HepG2 (cell line): ENCODE data around the gene ANTKMT. TPM values are rescaled to one million over a fixed set of nuclear protein-coding genes. Genes with fewer than 3 reads are reported as not detected.

ENCODE experiments used
- HOXD1 ChIP-seq: sonication (generic); formaldehyde crosslinking; IDR thresholded peaks from 2 replicates; pipeline ENCODE4 v1.5.0; 2020; ENCODE audit warnings: missing genetic modification reagents
- MEIS2 ChIP-seq: sonication (generic); formaldehyde crosslinking; IDR thresholded peaks from 2 replicates; pipeline ENCODE4 v1.9.0; 2021; ENCODE audit warnings: mild to moderate bottlenecking, missing genetic modification reagents
- polyA plus RNA-seq, 8 experiments: library from polyadenylated mRNA; depleted of rRNA in 3 of 8; stranded (reverse) in 7 of 8; unstranded in 1 of 8; fragments of >200 nt; fragmentation: Illumina TruSeq in 4 of 8; extraction: Trizol in 4 of 8; gene quantifications; 2 replicates each; pipeline versions ENCODE4 v1.2.1 to v1.2.3, GENCODE V29; 2011 to 2016; ENCODE audit warnings: low read depth in 4 of 8, missing spikeins in 1 of 8, mixed read lengths in 1 of 8; ENCODE audit not compliant: insufficient read depth in 1 of 8
- total RNA-seq, 5 experiments: library from RNA; depleted of rRNA; stranded (reverse); fragments of >200 nt; fragmentation: Illumina TruSeq; extraction: Trizol; gene quantifications; 2 replicates each; pipeline ENCODE4 v1.2.3, GENCODE V29; 2016; ENCODE audit warnings: low read depth in 1 of 5
- TF ChIP-seq, protein P1 (sequence below): sonication (generic); formaldehyde crosslinking; IDR thresholded peaks from 2 replicates; pipeline ENCODE4 v1.8.1; 2023; ENCODE audit warnings: mild to moderate bottlenecking, inconsistent platforms, moderate library complexity, missing genetic modification reagents, borderline replicate concordance
- TF ChIP-seq, protein P2 (sequence below): sonication (generic); formaldehyde crosslinking; IDR thresholded peaks from 2 replicates; pipeline ENCODE4 v1.4.0; 2020; ENCODE audit warnings: missing genetic modification reagents
- TF ChIP-seq, protein P3 (sequence below): sonication (generic); formaldehyde crosslinking; IDR thresholded peaks from 2 replicates; pipeline ENCODE4 v1.5.0; 2020; ENCODE audit warnings: mild to moderate bottlenecking, missing genetic modification reagents, borderline replicate concordance
- TF ChIP-seq, protein P4 (sequence below): sonication (generic); formaldehyde crosslinking; IDR thresholded peaks from 2 replicates; pipeline ENCODE4 v1.5.0; 2020; ENCODE audit warnings: mild to moderate bottlenecking, missing genetic modification reagents, borderline replicate concordance
- TF ChIP-seq, protein P5 (sequence below): sonication (generic); formaldehyde crosslinking; IDR thresholded peaks from 2 replicates; pipeline ENCODE4 v1.4.0; 2020; ENCODE audit warnings: mild to moderate bottlenecking, missing genetic modification reagents

Gene ANTKMT
- total and polyA plus RNA-seq, 2 of the 13 experiments (the other 11 are each of a cell fraction or from before 2014, with no cell fraction given) = 7.5 to 47.8 TPM

DNA sequence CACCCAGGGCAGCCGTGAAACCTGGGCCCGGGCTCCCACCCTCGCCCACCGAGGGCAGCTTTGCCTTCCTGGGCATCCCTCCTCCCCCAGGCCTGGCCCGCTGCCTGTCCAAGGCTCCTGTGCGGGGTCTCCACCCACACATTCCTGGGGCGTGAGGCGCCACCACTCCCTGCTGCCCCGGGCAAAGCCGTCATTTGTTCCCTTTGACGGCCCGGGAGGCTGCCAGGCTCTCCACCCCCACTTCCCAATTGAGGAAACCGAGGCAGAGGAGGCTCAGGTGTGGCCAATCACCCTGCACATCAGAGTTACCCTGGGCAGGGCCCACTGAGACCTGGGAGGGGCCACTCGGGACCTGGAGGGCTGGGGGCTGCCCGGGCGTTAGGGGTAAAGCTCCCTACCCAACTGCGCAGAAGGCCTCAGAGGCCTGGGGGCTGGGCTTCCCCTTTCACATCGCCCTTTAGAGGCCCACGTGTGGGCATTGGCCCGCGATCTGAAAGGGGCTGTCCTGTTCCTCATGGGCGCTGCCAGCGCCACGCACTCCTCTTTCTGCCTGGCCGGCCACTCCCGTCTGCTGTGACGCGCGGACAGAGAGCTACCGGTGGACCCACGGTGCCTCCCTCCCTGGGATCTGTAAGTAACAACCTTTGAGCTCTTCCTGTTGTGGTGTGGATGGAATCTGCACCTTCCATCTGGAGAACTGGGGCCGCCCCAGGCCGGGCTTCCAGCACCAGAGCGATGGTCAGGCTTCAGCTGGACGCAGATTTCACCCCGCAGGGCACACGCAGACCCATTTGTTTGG is 39.8 kb downstream of the ANTKMT start, which contains the start of gene MSLN (continued):
- TF ChIP-seq, protein P1, sequence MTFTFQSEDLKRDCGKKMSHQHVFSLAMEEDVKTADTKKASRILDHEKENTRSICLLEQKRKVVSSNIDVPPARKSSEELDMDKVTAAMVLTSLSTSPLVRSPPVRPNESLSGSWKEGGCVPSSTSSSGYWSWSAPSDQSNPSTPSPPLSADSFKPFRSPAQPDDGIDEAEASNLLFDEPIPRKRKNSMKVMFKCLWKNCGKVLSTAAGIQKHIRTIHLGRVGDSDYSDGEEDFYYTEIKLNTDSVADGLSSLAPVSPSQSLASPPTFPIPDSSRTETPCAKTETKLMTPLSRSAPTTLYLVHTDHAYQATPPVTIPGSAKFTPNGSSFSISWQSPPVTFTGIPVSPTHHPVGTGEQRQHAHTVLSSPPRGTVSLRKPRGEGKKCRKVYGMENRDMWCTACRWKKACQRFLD (CRISPR knock-in tag) = no peak
- TF ChIP-seq, protein P2, sequence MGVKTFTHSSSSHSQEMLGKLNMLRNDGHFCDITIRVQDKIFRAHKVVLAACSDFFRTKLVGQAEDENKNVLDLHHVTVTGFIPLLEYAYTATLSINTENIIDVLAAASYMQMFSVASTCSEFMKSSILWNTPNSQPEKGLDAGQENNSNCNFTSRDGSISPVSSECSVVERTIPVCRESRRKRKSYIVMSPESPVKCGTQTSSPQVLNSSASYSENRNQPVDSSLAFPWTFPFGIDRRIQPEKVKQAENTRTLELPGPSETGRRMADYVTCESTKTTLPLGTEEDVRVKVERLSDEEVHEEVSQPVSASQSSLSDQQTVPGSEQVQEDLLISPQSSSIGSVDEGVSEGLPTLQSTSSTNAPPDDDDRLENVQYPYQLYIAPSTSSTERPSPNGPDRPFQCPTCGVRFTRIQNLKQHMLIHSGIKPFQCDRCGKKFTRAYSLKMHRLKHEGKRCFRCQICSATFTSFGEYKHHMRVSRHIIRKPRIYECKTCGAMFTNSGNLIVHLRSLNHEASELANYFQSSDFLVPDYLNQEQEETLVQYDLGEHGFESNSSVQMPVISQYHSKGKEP (CRISPR knock-in tag) = no peak
- TF ChIP-seq, protein P3, sequence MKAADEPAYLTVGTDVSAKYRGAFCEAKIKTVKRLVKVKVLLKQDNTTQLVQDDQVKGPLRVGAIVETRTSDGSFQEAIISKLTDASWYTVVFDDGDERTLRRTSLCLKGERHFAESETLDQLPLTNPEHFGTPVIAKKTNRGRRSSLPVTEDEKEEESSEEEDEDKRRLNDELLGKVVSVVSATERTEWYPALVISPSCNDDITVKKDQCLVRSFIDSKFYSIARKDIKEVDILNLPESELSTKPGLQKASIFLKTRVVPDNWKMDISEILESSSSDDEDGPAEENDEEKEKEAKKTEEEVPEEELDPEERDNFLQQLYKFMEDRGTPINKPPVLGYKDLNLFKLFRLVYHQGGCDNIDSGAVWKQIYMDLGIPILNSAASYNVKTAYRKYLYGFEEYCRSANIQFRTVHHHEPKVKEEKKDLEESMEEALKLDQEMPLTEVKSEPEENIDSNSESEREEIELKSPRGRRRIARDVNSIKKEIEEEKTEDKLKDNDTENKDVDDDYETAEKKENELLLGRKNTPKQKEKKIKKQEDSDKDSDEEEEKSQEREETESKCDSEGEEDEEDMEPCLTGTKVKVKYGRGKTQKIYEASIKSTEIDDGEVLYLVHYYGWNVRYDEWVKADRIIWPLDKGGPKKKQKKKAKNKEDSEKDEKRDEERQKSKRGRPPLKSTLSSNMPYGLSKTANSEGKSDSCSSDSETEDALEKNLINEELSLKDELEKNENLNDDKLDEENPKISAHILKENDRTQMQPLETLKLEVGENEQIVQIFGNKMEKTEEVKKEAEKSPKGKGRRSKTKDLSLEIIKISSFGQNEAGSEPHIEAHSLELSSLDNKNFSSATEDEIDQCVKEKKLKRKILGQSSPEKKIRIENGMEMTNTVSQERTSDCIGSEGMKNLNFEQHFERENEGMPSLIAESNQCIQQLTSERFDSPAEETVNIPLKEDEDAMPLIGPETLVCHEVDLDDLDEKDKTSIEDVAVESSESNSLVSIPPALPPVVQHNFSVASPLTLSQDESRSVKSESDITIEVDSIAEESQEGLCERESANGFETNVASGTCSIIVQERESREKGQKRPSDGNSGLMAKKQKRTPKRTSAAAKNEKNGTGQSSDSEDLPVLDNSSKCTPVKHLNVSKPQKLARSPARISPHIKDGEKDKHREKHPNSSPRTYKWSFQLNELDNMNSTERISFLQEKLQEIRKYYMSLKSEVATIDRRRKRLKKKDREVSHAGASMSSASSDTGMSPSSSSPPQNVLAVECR (CRISPR knock-in tag) = peak; percentile 44; the same call in 1 of the 2 replicates
- TF ChIP-seq MEIS2 (CRISPR knock-in tag) (no peak), HOXD1 (CRISPR knock-in tag) (no peak)
- TF ChIP-seq, protein P4, sequence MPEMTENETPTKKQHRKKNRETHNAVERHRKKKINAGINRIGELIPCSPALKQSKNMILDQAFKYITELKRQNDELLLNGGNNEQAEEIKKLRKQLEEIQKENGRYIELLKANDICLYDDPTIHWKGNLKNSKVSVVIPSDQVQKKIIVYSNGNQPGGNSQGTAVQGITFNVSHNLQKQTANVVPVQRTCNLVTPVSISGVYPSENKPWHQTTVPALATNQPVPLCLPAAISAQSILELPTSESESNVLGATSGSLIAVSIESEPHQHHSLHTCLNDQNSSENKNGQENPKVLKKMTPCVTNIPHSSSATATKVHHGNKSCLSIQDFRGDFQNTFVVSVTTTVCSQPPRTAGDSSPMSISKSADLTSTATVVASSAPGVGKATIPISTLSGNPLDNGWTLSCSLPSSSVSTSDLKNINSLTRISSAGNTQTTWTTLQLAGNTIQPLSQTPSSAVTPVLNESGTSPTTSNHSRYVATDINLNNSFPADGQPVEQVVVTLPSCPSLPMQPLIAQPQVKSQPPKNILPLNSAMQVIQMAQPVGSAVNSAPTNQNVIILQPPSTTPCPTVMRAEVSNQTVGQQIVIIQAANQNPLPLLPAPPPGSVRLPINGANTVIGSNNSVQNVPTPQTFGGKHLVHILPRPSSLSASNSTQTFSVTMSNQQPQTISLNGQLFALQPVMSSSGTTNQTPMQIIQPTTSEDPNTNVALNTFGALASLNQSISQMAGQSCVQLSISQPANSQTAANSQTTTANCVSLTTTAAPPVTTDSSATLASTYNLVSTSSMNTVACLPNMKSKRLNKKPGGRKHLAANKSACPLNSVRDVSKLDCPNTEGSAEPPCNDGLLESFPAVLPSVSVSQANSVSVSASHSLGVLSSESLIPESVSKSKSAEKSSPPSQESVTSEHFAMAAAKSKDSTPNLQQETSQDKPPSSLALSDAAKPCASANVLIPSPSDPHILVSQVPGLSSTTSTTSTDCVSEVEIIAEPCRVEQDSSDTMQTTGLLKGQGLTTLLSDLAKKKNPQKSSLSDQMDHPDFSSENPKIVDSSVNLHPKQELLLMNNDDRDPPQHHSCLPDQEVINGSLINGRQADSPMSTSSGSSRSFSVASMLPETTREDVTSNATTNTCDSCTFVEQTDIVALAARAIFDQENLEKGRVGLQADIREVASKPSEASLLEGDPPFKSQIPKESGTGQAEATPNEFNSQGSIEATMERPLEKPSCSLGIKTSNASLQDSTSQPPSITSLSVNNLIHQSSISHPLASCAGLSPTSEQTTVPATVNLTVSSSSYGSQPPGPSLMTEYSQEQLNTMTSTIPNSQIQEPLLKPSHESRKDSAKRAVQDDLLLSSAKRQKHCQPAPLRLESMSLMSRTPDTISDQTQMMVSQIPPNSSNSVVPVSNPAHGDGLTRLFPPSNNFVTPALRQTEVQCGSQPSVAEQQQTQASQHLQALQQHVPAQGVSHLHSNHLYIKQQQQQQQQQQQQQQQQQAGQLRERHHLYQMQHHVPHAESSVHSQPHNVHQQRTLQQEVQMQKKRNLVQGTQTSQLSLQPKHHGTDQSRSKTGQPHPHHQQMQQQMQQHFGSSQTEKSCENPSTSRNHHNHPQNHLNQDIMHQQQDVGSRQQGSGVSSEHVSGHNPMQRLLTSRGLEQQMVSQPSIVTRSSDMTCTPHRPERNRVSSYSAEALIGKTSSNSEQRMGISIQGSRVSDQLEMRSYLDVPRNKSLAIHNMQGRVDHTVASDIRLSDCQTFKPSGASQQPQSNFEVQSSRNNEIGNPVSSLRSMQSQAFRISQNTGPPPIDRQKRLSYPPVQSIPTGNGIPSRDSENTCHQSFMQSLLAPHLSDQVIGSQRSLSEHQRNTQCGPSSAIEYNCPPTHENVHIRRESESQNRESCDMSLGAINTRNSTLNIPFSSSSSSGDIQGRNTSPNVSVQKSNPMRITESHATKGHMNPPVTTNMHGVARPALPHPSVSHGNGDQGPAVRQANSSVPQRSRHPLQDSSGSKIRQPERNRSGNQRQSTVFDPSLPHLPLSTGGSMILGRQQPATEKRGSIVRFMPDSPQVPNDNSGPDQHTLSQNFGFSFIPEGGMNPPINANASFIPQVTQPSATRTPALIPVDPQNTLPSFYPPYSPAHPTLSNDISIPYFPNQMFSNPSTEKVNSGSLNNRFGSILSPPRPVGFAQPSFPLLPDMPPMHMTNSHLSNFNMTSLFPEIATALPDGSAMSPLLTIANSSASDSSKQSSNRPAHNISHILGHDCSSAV = no peak
- TF ChIP-seq, protein P5, sequence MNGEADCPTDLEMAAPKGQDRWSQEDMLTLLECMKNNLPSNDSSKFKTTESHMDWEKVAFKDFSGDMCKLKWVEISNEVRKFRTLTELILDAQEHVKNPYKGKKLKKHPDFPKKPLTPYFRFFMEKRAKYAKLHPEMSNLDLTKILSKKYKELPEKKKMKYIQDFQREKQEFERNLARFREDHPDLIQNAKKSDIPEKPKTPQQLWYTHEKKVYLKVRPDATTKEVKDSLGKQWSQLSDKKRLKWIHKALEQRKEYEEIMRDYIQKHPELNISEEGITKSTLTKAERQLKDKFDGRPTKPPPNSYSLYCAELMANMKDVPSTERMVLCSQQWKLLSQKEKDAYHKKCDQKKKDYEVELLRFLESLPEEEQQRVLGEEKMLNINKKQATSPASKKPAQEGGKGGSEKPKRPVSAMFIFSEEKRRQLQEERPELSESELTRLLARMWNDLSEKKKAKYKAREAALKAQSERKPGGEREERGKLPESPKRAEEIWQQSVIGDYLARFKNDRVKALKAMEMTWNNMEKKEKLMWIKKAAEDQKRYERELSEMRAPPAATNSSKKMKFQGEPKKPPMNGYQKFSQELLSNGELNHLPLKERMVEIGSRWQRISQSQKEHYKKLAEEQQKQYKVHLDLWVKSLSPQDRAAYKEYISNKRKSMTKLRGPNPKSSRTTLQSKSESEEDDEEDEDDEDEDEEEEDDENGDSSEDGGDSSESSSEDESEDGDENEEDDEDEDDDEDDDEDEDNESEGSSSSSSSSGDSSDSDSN = 0 out of 2 replicates have a peak, but pooled peaks have one; percentile 28
